Stimulated activated CD4-positive, alpha-beta T cell treated with anti-CD3 and anti-CD28 coated beads, Interleukin-4, amount 100 ng/mL, for 1 hour (primary cell): ENCODE measurements around the gene WWC1.
"Not testable (repeated sequence)": the region's sequence is repeated elsewhere in the genome, so short reads cannot be mapped to it uniquely, and the experiment has no call there.

Experiments used
- DNase-seq: peaks from one replicate; pipeline ENCODE4 v3.0.0-alpha.2; 2020

The WWC1 gene

DNA sequence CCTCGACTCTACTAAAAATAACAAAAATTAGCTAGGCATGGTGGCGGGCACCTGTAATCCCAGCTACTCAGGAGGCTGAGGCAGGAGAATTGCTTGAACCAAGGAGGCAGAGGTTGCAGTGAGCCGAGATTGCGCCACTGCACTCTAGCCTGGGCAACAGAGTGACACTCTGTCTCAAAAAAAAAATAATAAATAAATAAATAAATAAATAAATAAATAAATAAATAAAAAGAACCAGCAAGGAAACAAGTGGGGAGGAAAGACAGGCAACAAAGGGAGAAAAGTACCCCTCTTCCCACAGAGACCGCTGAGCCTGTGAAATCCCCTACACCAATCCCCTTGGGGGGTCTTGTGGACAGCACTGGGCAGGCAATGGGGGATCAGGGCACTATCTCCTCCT is 4.6 kb upstream of the WWC1 start:
- DNase-seq = not testable (repeated sequence)

DNA sequence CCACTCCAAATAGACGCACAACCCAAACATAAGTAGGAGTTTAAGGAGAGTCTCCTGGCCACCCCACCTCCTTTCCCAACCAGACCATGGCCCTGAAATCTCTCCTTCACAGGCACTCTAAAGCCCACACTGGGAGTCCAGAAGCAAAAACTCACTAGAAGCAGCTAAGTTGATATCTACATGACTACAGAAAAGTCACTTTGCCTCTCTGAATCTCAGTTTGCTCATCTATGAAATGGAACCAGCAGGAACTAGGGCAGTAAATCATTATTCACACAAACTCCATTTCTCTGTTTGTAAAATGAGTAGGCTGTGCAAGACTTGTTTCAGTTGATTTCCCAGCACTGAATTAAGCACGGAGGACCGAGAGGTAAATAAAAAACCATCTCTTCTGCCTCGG is 4.1 kb upstream of the WWC1 start:
- DNase-seq = no peak

DNA sequence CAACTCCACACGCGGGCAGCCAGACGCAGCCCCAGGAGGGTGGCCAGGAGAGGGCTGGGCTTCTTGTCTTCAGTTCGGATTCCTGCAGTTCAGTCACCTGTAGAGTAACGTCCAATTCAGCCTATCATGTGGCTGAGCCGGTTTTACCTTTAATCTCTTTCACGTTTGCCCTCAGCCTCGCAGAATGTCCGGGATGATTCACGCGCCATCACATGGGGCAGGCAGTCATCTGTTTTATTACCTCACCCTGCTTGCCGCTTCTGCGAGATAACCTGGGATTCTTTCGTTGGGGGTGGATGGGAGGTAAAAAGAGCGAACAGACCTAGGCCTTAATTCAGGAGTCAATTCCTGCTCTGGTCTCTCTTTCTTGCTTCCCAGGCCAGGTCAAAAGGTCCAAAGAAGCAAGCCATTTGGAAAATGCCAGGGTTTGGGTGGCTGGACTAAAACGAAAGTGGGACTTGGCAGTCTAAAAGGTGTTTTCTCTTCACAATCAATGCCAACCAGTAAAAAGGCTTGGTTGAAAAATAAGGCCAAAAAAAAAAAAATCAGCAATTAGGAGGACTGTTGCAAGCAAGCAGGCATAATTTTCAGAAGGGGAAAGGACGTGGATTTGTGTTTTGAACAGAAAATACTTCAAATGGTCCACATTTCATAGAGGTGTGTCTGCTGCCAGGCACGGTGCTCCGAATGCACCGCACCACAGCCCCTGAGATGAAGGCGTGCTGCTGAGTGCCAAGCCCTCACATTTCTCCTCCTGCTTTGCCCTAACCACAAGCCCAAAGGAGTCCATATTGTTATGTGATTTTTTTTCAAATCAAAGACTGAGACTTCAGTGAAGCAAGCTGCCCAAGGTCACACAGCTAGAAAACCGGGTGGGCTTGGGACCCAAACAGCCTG is 2.8 kb upstream of the WWC1 start:
- no peak for DNase-seq

DNA sequence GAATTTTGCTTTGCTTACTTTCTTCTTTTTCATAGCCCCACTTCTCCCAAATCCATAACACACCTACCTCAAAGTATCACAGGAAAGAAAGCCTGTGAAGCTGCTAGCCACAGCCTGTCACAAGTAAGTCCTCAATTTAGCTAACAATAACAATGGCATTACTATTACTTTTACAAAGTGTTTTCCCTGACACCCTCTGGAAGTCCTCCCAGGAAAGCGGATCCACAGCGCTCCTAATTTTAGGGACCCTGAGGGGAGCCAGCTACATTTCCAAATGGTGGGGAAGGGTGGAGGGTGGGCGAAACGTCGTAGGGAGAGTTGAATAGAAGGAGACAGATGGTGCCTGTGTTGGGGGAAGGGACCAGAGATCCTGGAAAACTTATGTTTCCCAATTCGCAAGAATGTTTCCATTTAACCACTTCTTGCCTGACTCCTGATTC is 523 bp upstream of the WWC1 start:
- DNase-seq = no peak

DNA sequence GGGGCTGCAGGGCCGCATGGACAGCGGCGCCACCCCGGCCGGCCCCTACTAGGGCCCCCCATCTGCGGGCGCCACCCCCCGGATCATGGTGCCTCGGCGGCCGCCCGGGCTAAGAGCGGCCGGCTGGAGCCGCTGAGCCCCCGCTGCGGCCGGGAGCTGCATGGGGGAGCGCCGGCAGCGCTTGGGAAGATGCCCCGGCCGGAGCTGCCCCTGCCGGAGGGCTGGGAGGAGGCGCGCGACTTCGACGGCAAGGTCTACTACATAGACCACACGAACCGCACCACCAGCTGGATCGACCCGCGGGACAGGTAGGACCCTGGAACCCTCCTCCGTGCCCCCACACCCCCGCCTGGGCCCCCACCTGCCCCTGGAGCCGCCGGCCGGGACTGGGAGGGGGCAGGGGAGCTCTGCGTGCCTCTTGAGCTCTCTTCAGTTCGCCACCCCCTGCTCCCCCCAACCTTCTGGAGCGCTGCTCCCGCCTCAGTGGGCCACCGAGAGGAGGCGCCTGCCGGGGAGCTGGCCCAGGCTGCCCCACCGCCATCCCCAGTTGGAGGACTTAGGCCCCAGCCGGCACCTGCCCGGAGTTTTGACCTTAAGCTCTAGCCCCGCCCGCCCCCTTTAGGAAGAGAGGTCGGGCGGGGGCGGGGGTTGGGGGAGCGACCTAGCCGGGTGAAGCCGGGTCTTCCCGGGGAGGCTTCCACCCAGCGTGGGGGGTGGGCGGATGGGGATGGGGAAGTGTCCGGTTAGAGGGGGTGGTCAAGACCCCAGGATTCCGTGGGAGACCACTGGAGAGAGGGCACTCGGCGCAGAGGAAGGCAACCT is 730 bp downstream of the WWC1 start:
- no peak for DNase-seq

DNA sequence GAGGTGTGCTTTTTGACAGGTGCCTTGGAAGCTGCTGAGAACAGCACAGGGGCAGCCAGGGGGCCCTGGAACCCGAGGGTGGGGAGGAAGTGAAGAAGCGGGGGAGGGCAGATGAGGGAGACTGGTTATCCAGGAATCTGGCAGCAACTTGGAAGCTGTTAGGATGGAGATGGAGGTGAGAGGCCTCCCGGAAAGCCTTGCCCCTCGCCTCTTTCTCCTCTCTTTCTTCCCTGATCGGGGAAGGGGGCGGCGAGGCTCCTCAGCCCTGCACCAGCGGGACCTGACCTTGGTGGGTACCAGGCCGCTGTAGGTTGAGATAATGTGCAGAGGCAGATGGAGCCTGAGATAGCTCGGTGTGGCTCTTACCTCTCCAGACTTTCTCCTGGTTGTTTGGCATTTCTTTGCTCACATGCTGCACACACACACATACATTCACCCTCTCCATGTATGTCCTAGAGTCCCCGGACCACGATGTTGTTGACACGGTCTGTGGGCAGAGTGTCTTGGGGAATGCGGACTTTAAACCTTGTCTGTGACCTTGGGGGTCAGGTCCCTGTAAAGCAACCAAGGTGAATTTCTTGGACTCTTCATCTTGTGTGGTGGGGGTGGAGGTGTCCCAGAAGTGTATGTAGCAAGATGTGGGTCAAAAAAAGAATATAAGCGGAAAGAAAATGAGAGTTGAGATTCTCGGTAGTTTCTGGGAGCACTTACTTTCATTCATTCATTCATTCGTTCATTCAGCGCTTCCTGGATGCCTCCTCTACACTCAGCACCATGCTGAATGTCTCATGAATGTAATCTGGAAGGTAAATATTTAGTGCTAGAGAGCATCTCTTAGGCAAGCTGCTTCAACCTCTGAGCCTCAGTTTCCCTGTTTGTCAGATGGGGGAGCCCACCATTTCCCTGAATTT is 1.6 kb downstream of the WWC1 start:
- DNase-seq = no peak

DNA sequence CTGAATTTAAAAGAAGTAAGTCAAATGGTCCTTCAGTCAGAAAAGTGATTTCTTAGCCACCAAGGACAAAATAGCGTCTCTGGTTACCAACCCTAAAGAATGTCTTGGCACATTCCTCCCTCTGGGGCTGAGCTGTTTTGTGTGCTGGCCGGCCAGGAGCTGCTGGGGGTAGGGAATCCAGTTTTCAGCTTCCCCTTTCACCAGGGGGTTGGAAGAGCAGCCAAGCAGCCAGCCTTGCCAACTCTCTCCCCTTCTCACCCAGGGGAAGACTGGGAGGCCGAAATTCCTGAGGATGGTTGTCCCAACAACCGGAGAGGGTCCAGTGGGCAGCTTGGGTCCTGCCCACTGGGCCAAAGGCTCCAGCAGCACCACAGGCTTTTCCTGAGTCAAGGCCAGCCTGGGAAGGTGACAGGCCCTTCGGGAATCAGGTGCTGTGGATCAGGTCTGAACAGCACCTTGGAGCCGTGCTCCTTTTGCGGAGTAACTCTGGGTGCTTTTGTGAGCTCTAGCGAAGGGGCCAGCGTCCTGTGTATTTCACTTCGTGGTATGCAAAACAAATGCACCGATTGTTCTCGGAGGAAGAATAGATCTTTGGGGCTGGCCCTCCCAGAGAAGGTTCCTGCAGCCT is 4.2 kb downstream of the WWC1 start:
- no peak for DNase-seq

DNA sequence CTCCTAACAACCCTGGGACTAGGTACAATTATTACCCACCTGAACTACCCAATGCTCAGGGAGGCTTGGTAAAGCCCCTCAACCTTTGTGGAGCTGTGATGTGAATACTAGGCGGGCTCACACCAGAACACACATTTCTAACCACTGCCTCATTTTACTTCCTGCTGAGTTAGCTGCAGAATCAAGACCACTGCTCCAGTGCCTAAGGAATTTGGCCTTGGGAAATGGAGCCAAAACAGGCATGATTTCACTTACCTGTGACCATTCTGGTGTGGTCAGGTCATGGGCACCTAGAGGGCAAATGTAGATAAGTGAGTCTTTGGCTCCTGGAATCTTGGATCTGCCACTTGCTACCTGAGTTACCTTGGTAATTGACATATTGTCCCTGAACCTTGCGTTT is 5.2 kb downstream of the WWC1 start:
- no peak for DNase-seq

DNA sequence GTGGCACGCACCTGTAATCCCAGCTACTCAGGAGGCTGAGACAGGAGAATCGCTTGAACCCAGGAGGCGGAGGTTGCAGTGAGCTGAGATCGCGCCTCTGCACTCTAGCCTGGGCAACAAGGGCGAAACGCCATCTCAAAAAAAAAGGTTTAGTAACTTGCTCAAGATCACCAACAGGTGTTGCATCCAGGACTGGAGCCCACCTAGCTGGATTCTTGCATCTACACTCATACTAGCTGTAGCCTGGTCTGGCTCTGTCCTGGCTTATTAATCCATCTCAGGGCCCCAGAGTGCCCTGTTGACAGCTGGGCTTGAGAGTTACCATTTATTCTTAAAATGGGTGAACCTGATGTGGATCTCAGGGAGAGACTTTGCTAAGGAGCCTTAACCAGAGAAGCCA is 7.5 kb downstream of the WWC1 start:
- no peak for DNase-seq

DNA sequence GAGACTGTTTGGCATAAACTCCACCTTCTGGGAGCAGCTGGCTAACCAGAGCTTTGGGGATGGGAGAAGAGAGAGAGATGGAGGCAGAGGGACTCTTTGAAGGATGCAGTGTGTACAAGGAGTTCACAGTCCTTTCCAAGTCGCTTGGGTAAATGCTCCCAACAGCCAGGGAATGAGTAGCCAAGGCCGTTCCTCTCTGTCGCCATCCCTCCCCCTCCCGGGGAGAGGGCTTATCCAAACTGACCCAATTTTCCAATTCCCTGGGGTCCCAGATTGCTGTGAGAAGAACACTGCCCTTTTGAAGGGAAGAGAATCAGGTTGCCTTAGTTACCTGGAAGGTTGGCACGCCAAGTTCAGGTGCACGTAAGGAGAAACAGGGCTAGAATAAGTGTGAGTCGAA is 7.9 kb downstream of the WWC1 start:
- no peak for DNase-seq

DNA sequence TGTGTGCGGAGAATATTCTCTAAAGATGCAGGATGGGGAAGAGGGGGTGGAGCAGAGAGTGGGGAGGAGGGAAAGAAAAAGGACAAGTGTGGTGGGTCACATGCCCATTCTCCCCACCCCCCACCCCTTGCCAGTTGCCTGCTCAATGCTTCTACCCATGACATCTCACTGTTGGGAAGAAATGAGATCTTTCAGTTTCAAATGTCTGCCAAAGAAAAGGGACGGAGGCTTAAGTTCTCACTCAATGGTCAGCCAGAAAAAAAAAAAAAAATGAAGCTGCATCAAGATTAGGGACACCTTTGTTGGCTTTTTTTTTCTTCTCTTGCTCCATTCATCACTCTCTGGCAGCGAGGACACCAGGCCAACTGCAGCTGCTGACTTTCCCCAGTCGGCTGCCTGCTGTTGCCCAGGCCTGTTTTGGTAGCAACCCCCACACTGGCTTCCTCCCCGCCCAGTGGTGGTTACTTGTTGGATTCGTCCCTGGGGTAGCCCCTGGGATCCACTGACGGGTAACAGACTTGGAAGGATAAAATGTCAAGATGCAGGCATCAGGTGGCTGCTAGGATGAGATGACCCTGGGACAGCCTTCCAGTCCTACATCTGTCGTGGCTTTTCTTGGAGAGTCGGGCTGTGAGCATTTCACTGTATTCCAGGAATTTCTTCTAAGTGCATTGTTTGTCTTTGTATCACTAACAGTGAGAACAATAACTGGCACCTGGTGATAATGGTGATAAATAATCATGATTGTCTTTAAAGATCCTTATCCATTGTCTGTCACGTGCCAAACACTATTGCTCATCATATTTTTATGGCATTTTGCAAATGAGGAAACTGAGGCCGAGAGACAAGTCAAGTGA is 9.1 kb downstream of the WWC1 start:
- no peak for DNase-seq

DNA sequence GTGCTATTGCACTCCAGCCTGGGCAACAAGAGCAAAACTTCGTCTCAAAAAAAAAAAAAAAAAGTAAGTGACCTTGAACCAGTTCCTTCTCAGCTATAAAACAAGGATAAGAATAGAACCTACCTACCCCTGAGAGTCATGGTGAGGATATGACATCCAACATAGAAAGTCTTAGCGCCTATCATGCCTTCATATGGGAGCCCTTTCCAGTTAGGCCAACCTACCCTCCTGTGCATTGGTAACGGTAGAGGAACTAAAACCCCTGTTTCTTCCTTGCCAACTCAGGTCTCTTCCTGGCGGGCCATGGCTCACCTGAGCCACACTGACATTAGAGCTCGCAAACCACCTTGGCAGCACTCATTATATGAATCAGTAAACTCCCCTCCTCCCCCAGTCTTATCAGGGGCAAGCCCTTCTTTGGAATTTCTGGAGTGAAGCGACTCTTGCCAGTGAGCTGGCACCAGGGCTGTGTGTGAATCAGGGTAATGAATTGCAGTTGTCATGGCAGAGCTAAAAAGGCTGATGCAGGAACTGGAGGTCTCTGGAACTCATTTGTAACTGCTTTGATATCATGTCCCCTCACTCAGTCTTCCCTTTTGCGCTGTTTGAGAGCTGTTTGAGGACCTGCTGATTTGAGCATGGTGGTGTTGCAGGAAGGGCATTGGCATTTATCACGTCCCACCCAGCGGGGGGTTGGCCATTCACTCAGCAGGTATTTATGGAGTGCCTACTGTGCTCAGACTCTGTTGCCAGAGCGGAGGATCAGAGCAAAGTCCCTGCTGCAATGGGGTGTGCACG is 10.3 kb downstream of the WWC1 start:
- DNase-seq = no peak

DNA sequence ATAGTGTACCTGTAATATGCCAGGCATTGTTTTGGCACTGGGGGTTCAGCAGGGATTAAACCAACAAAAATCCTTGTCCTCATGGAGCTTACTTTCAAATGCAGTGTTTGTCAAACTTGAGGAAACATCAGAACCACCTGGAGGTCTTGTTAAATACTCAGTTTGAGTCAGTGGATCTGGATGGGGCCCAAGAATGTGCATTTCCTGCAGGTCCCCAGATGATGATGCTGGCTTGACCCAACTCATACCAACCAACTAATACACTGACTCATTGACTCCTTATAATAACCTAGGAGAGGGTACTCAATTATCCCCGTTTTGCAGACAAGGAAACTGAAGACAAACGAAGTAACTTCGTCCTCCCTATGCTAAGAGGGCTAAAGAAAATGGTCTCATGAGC is 11.3 kb downstream of the WWC1 start:
- DNase-seq = no peak

DNA sequence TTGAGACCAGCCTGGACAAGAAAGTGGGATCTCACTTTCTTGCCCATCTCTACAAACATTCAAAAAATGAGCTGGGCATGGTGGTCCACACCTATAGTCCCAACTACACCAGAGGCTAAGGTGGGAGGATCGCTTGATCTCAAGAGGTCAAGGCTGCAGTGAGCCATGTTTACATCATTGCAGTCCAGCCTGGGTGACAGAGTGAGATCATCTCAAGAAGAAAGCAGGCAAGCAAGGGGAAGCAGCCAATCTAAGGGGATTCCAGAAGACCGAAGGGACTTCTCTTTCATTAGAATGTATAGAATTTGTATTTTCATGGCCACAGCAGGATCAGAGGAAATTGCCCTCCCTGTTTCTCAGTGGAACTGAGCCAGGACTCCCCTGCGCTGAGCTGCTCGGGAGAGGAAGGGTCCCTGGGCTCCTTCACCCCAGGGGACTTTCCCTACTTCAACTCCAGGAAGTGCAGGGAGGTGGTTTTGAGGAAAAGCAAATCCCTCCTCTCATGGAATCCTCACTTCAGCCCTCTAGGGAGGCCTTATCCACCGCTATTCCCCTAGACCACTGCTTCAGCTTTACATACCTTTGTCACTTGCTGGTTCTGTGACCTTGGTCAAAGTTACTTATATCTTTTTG is 12.1 kb downstream of the WWC1 start:
- no peak for DNase-seq

DNA sequence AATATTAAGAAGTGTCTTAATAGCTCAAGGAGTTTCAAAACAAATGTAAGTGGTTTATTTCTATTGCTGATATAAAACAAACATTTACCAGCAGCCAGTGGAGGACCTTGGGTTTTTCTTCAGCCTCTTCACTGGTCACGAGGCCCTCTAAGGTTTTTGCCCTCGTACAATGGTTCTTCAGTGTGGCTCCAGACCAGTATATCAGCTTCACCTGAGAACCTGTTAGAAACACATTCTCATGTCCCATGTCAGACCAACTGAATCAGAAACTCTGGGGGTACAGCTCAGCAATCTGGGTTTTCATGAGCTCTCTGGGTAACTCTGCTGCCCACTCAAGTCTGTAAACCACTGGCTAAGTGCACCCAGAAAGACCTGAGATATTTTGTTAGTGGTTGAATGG is 12.9 kb downstream of the WWC1 start:
- no peak for DNase-seq

DNA sequence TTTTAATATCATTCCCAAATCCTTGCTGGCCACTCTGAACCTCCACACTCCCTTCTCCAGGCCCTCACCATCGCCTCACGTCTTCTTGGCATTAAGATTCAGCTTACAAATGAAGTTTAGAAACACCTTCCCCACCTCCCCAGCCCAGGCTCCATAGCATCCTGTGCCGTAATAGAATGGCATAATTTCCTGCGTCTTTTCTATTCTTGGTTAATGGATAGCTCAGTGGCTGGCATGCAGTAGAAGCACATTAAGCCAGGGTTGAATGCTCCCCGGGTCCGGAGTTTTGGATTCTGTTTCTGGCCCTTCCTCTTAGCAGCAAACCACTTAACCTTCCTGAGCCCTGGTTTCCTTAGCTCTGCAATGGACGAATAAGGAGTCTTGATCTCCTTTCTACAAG is 13.8 kb downstream of the WWC1 start:
- DNase-seq = no peak

DNA sequence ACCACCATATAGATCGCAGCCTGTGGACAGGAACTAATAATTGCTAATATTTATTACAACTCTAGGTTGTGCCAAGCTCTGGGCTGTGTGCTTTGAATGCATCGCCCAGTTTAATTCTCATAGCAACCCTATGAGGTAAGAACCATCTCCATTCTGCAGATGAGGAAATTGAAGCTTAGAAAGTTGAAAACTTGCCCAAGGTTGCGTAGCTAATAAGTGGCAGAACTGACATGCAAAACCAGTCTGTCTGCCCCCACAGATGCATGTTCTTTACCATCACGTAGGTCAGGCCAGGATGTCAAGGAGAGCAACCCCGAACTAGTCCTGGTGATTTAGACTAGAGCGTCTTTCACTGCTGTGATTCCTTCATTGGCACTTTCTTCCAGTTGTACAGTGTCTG is 15.6 kb downstream of the WWC1 start:
- DNase-seq = no peak

DNA sequence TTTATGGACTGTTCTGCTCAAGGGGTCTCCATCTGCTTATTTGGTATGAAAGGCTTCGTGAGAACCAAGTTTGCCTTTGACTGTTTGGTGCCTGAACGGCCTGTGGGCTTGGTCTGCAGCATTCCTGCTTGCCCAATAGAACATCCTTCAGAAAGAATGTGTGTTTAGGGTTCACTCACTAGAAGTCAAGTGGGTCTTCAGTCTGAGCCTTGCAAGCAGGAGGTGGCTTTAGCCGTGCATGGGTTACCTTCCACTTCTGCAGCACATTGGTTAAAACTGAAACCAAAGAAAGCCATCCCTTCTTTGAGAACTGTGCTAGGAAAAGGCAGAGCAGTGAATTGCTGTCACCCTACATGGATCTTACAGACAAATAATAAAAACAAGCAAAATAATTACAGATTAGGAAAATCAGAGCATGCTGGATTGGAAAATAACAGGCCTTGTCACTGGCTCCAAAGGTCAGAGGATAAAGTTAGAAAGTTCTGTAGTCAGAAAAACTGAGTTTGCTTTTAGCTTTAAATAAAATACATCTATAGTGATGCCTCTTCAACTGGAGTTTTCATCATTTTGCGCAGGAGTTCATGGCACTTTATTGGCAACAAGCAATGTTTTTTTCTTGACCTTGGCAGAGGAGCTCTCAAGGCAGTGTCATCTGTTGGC is 16.6 kb downstream of the WWC1 start:
- DNase-seq = no peak

DNA sequence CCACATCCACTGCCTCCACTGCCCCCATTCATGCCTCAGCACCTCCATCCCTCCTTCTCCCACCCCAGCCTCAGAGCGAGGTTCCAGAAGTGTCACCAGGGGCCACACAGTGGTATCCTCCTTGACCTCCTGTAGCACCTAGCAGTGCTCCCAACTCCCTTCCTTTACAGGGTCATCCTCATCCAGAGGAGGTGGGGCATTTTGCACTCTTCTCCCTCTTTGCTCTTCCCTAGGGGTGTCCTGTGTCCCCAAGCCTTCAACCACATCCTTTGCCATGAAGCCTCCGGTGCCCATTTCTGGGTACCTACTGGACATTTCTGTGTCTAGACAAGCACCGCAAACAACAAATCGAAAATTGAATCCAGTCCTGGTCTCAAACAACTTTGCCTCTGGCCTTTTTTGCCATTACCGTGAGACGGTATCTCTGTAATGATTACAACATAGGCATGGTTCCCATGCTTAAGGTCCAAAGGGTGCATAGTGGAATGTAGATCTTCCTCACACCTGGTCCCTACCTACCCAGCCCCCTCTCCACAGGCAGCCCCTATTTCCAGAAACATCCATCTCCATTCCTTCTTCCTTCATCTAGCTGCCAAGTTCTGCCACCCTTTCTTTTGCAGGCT is 17.6 kb downstream of the WWC1 start:
- no peak for DNase-seq
